Endothelial cell of umbilical vein (primary cell): ENCODE measurements around the gene KIF26A. TPM values are rescaled to one million over a fixed set of nuclear protein-coding genes. Genes with fewer than 3 reads are reported as not detected.

Source experiments
- BruUV-seq: library from RNA; stranded (reverse); fragments of 400-500 nt; replicated peaks from 2 replicates; lab custom pipeline; 2021; lab: Mats Ljungman, UMichigan
- CTCF ChIA-PET: fragments of 300-600, 350-600 bp; sonication (Branson Sonifier 250); formaldehyde crosslinking; loops from one replicate; lab custom pipeline; 2021; ENCODE audit warnings: antibody characterized with exemption, inconsistent platforms; lab: Charles Lee
- POLR2A ChIA-PET: fragments of 300-600, 350-600 bp; sonication (Branson Sonifier 250); formaldehyde crosslinking; loops from one replicate; lab custom pipeline; 2021; ENCODE audit warnings: antibody characterized with exemption, inconsistent platforms; lab: Charles Lee
- DNase-seq: peaks from one replicate; pipeline ENCODE4 v3.0.0-alpha.2; 2011; ENCODE audit warnings: low read depth, low spot score
- FAIRE-seq: peaks from 2 replicates; lab custom pipeline; 2011; peaks lifted over from hg19 to GRCh38; lab: Jason Lieb, UNC
- H2AFZ ChIP-seq: 2 replicates; pipeline ENCODE4 v1.6.0; 2012; ENCODE audit warnings: low read depth, low read length, control low read depth, inconsistent platforms
- H3K27ac ChIP-seq: 2 replicates; pipeline ENCODE4 v1.5.1; 2011; ENCODE audit warnings: low read depth, mild to moderate bottlenecking, control low read depth, low read length, moderate library complexity; ENCODE audit not compliant: insufficient read depth
- H3K27me3 ChIP-seq, 2 experiments: 2 replicates each; pipeline versions ENCODE4 v1.6.0 to v1.6.1; 2011; ENCODE audit warnings: low read length in 2 of 2, mixed read lengths in 1 of 2; ENCODE audit not compliant: control insufficient read depth in 2 of 2, insufficient read depth in 2 of 2
- H3K36me3 ChIP-seq, 2 experiments: 2 replicates in 1 of 2; 3 replicates in 1 of 2; pipeline ENCODE4 v1.5.1; 2011; ENCODE audit warnings: low read length in 2 of 2, mild to moderate bottlenecking in 1 of 2, moderate library complexity in 1 of 2; ENCODE audit not compliant: control insufficient read depth in 2 of 2, insufficient read depth in 2 of 2; ENCODE audit errors: extremely low read depth in 1 of 2
- H3K4me1 ChIP-seq: 3 replicates; pipeline ENCODE4 v1.5.1; 2011; ENCODE audit warnings: mild to moderate bottlenecking, low read length; ENCODE audit not compliant: control insufficient read depth, insufficient read depth; ENCODE audit errors: extremely low read depth
- H3K4me2 ChIP-seq: 2 replicates; pipeline ENCODE4 v1.6.1; 2011; ENCODE audit warnings: low read length, control low read depth, mixed read lengths; ENCODE audit not compliant: insufficient read depth
- H3K4me3 ChIP-seq, 3 experiments: fragments of 200-600 bp in 1 of 3; sonication (generic), shearing (Covaris generic) in 1 of 3; replicated peaks in 1 of 3; 2 replicates each; pipeline ENCODE4 v1.5.1; 2011 to 2016; ENCODE audit warnings: control low read depth in 3 of 3, low read length in 3 of 3, mild to moderate bottlenecking in 2 of 3, inconsistent platforms in 1 of 3, low read depth in 1 of 3, moderate library complexity in 1 of 3; ENCODE audit not compliant: insufficient read depth in 1 of 3
- H3K79me2 ChIP-seq: 2 replicates; pipeline ENCODE4 v1.6.0; 2012; ENCODE audit warnings: low read length, inconsistent platforms; ENCODE audit not compliant: control insufficient read depth, insufficient read depth
- H3K9ac ChIP-seq: replicated peaks from 2 replicates; pipeline ENCODE3; 2011; ENCODE audit warnings: low read length, control low read depth; ENCODE audit not compliant: insufficient read depth; ENCODE audit errors: extremely low read depth
- H3K9me1 ChIP-seq: replicated peaks from 3 replicates; pipeline ENCODE4 v1.6.0; 2011; ENCODE audit warnings: mild to moderate bottlenecking, low read length; ENCODE audit not compliant: control insufficient read depth, insufficient read depth; ENCODE audit errors: extremely low read depth
- H3K9me3 ChIP-seq: replicated peaks from 2 replicates; pipeline ENCODE4 v1.5.1; 2012; ENCODE audit warnings: low read length, inconsistent platforms; ENCODE audit not compliant: control insufficient read depth, insufficient read depth
- H4K20me1 ChIP-seq: replicated peaks from 2 replicates; pipeline ENCODE3; 2011; ENCODE audit warnings: mild to moderate bottlenecking, low read length; ENCODE audit not compliant: control insufficient read depth, insufficient read depth; ENCODE audit errors: extremely low read depth
- EZH2 ChIP-seq: IDR thresholded peaks from 2 replicates; pipeline ENCODE4 v1.6.1; 2012; ENCODE audit warnings: borderline replicate concordance, low read depth, mild to moderate bottlenecking, moderate library complexity, low read length, inconsistent platforms; ENCODE audit not compliant: severe bottlenecking
- FOS ChIP-seq: IDR thresholded peaks from 2 replicates; pipeline ENCODE4 v1.6.1; 2011; ENCODE audit warnings: mild to moderate bottlenecking, low read length, moderate library complexity, borderline replicate concordance; ENCODE audit not compliant: insufficient read depth
- GATA2 ChIP-seq: IDR thresholded peaks from 2 replicates; pipeline ENCODE4 v1.7.0; 2011; ENCODE audit warnings: low read depth, mild to moderate bottlenecking, moderate library complexity, mixed read lengths, low read length; ENCODE audit not compliant: insufficient read length, insufficient read depth
- JUN ChIP-seq: IDR thresholded peaks from 2 replicates; pipeline ENCODE4 v1.6.1; 2011; ENCODE audit warnings: borderline replicate concordance, low read depth; ENCODE audit not compliant: insufficient read length, insufficient read depth
- MYC ChIP-seq: IDR thresholded peaks from one replicate; pipeline ENCODE4 v1.6.1; 2011; ENCODE audit warnings: mild to moderate bottlenecking, low read depth, low read length
- POLR2A ChIP-seq: IDR thresholded peaks from 2 replicates; pipeline ENCODE4 v1.6.1; 2012; ENCODE audit warnings: low read depth, mild to moderate bottlenecking, control low read depth, low read length
- POLR2AphosphoS5 ChIP-seq: IDR thresholded peaks from 2 replicates; pipeline ENCODE4 v1.6.1; 2012; ENCODE audit warnings: low read depth, mild to moderate bottlenecking, control low read depth, low read length, moderate library complexity; ENCODE audit not compliant: insufficient read depth
- dilution Hi-C: fragments of 300-500 bp; cut with MboI; formaldehyde crosslinking; loops from one replicate; pipeline ENCODE4 v1.15.0; 2019; ENCODE audit warnings: low sequenced_read_pairs; ENCODE audit not compliant: extremely low pct_ligation_motif_present
- intact Hi-C: fragments of 100-400 bp; cut with micrococcal nuclease; formaldehyde crosslinking; loops from one replicate; pipeline ENCODE4 v1.10.0; 2022
- polyA plus RNA-seq, 4 experiments: library from polyadenylated mRNA; depleted of rRNA in 3 of 4; stranded (reverse) in 3 of 4; unstranded in 1 of 4; fragments of >200 nt; gene quantifications; 2 replicates each; pipeline versions ENCODE4 v1.2.1 to v1.2.3, GENCODE V29; 2011 to 2012; ENCODE audit warnings: missing spikeins in 1 of 4
- total RNA-seq: library from RNA; stranded (reverse); gene quantifications from 2 replicates; pipeline ENCODE4 v1.2.3, GENCODE V29; 2021
- TF ChIP-seq, protein P1 (sequence below), 2 donors: IDR thresholded peaks; 1 replicate in 1 of 2; 2 replicates in 1 of 2; pipeline ENCODE4 v1.5.1; 2011; ENCODE audit warnings: low read length in 2 of 2, mild to moderate bottlenecking in 2 of 2, moderate library complexity in 2 of 2, control low read depth in 1 of 2, inconsistent platforms in 1 of 2, low read depth in 1 of 2; ENCODE audit not compliant: insufficient read depth in 1 of 2; ENCODE audit errors: extremely low read depth in 1 of 2
- TF ChIP-seq, protein P2 (sequence below): IDR thresholded peaks from 2 replicates; pipeline ENCODE4 v1.6.1; 2011; ENCODE audit not compliant: insufficient read depth, insufficient read length

The KIF26A gene
- total and polyA plus RNA-seq, 2 donors (not counting 3 experiments of a cell fraction or from before 2014, with no cell fraction given), result 3.6 to 10.7 TPM

DNA sequence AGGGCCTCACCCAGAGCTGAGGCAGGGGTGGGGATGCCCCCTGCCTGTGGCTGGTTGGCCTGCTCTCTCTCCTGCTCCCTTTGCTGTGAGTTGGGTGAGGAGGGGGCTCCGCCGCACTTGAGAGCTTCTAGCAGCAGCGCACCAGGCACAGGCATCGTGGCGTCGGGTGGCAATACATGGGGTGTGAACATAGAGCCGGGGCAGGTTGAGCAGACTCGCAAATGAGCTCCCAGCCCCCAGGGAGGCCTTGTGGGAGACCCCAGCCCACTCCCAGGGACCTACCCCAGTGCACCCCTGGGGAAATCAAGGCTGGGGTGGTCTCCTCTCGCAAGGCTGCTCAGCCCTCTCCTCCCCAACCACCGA is 54.5 kb downstream of the KIF26A start:
- no peak overlapping the region for H3K27ac ChIP-seq
- no peaks in the 10 kb centered on the region for H3K4me1 ChIP-seq
- TF ChIP-seq, protein P1, sequence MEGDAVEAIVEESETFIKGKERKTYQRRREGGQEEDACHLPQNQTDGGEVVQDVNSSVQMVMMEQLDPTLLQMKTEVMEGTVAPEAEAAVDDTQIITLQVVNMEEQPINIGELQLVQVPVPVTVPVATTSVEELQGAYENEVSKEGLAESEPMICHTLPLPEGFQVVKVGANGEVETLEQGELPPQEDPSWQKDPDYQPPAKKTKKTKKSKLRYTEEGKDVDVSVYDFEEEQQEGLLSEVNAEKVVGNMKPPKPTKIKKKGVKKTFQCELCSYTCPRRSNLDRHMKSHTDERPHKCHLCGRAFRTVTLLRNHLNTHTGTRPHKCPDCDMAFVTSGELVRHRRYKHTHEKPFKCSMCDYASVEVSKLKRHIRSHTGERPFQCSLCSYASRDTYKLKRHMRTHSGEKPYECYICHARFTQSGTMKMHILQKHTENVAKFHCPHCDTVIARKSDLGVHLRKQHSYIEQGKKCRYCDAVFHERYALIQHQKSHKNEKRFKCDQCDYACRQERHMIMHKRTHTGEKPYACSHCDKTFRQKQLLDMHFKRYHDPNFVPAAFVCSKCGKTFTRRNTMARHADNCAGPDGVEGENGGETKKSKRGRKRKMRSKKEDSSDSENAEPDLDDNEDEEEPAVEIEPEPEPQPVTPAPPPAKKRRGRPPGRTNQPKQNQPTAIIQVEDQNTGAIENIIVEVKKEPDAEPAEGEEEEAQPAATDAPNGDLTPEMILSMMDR (IDR thresholded peaks at IDR 0.05; ENCODE audit: extremely low read depth in 1 of 2, insufficient read depth in 1 of 2, low read depth in 1 of 2, low read length in 2 of 2), result no peak
- TF ChIP-seq JUN (no peak), MYC (no peak), FOS (no peak), POLR2AphosphoS5 (no peak), POLR2A (no peak), GATA2 (no peak), EZH2 (no peak)
- TF ChIP-seq, protein P2, sequence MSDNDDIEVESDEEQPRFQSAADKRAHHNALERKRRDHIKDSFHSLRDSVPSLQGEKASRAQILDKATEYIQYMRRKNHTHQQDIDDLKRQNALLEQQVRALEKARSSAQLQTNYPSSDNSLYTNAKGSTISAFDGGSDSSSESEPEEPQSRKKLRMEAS, result no peak
- no peak overlapping the region for H2AFZ ChIP-seq
- dilution Hi-C loops, result no loop called here
- no peak overlapping the region for H3K9ac ChIP-seq
- ChIA-PET CTCF (no interaction called here), POLR2A (interaction anchor here (0.6 kb wide), 1 partner anchor 52 kb away, joined by 4 read pairs; no protein-coding TSS in a partner anchor)
- no peaks in the 10 kb centered on the region for H3K27me3 ChIP-seq
- intact Hi-C loops, result no loop called here
- no peaks in the 10 kb centered on the region for H3K9me1 ChIP-seq
- DNase-seq (no peak), FAIRE-seq (no peak)
- H3K4me3 ChIP-seq, result no peak overlapping the region
- no peaks in the 10 kb centered on the region for H4K20me1 ChIP-seq
- BruUV-seq, result no TSS peak
- H3K4me2 ChIP-seq, result no peak overlapping the region
- H3K79me2 ChIP-seq, result no peaks in the 10 kb centered on the region
- no peaks in the 10 kb centered on the region for H3K36me3 ChIP-seq
- H3K9me3 ChIP-seq, result no peaks in the 10 kb centered on the region
